Astrocyte (in vitro differentiated cells and primary cell): ENCODE measurements around the gene CSAD. TPM values are rescaled to one million over a fixed set of nuclear protein-coding genes. Genes with fewer than 3 reads are reported as not detected.

Experiments used
- DNase-seq: peaks from one replicate; pipeline ENCODE4 v3.0.0-alpha.2; 2010; ENCODE audit warnings: low read depth
- FAIRE-seq: peaks from 2 replicates; lab custom pipeline; 2011; peaks lifted over from hg19 to GRCh38; lab: Jason Lieb, UNC
- H2AFZ ChIP-seq: 2 replicates; pipeline ENCODE4 v1.6.0; 2012; ENCODE audit warnings: low read depth, low read length, inconsistent platforms
- H3K27ac ChIP-seq: 2 replicates; pipeline ENCODE4 v1.5.1; 2011; ENCODE audit warnings: low read depth, low read length, inconsistent platforms
- H3K27me3 ChIP-seq: 2 replicates; pipeline ENCODE4 v1.6.0; 2011; ENCODE audit warnings: low read length, inconsistent platforms; ENCODE audit not compliant: insufficient read depth
- H3K36me3 ChIP-seq: 2 replicates; pipeline ENCODE4 v1.5.1; 2011; ENCODE audit warnings: low read length, inconsistent platforms; ENCODE audit not compliant: insufficient read depth
- H3K4me1 ChIP-seq: 2 replicates; pipeline ENCODE4 v1.5.1; 2011; ENCODE audit warnings: low read length, inconsistent platforms; ENCODE audit not compliant: insufficient read depth
- H3K4me2 ChIP-seq: 2 replicates; pipeline ENCODE4 v1.6.0; 2012; ENCODE audit warnings: low read length, inconsistent platforms
- H3K4me3 ChIP-seq: 2 replicates; pipeline ENCODE4 v1.5.1; 2011; ENCODE audit warnings: low read depth, mild to moderate bottlenecking, low read length, inconsistent platforms; ENCODE audit not compliant: insufficient read depth
- H3K79me2 ChIP-seq: 2 replicates; pipeline ENCODE4 v1.6.0; 2012; ENCODE audit warnings: mild to moderate bottlenecking, low read length, inconsistent platforms; ENCODE audit not compliant: insufficient read depth
- H3K9ac ChIP-seq: 2 replicates; pipeline ENCODE4 v1.6.0; 2012; ENCODE audit warnings: mild to moderate bottlenecking, low read length, inconsistent platforms
- H3K9me3 ChIP-seq: 2 replicates; pipeline ENCODE4 v1.5.1; 2012; ENCODE audit warnings: low read depth, mild to moderate bottlenecking, low read length, inconsistent platforms; ENCODE audit not compliant: insufficient read depth
- H4K20me1 ChIP-seq: 2 replicates; pipeline ENCODE4 v1.6.0; 2012; ENCODE audit warnings: low read length, inconsistent platforms; ENCODE audit not compliant: insufficient read depth
- H3K27ac Mint-ChIP-seq: one replicate; pipeline ENCODE4 v1.8.0; 2021; ENCODE audit warnings: mild to moderate bottlenecking, mixed read lengths; ENCODE audit not compliant: unreplicated experiment
- H3K27me3 Mint-ChIP-seq: one replicate; pipeline ENCODE4 v1.8.0; 2021; ENCODE audit warnings: low read depth, mixed read lengths; ENCODE audit not compliant: unreplicated experiment
- H3K36me3 Mint-ChIP-seq: one replicate; pipeline ENCODE4 v1.8.0; 2021; ENCODE audit warnings: low read depth, mixed read lengths; ENCODE audit not compliant: unreplicated experiment
- H3K4me1 Mint-ChIP-seq: one replicate; pipeline ENCODE4 v1.8.0; 2021; ENCODE audit warnings: low read depth, mixed read lengths; ENCODE audit not compliant: unreplicated experiment
- H3K4me3 Mint-ChIP-seq: one replicate; pipeline ENCODE4 v1.8.0; 2021; ENCODE audit warnings: mild to moderate bottlenecking, moderate library complexity, mixed read lengths; ENCODE audit not compliant: unreplicated experiment
- H3K9me3 Mint-ChIP-seq: one replicate; pipeline ENCODE4 v1.8.0; 2021; ENCODE audit warnings: mild to moderate bottlenecking, mixed read lengths; ENCODE audit not compliant: unreplicated experiment
- EZH2 ChIP-seq: IDR thresholded peaks from 2 replicates; pipeline ENCODE4 v1.6.1; 2012; ENCODE audit warnings: mild to moderate bottlenecking, low read length, inconsistent platforms; ENCODE audit not compliant: insufficient read depth
- total RNA-seq: library from RNA; stranded (reverse); gene quantifications from 2 replicates; pipeline ENCODE4 v1.2.1, GENCODE V29; 2021
- TF ChIP-seq, protein P1 (sequence below): IDR thresholded peaks from 2 replicates; pipeline ENCODE4 v1.5.1; 2011; ENCODE audit warnings: low read depth, mild to moderate bottlenecking, inconsistent platforms, low read length, moderate library complexity; ENCODE audit not compliant: insufficient read depth

The CSAD gene
- total RNA-seq, 1 donor from 2014 or later: 19.4 TPM

GRCh38 chr12:53210843-53211242 is 30.1 kb upstream of the CSAD start:
- no peak for DNase-seq
- FAIRE-seq: no peak
- H2AFZ ChIP-seq: no peak overlapping the region
- H3K9me3 Mint-ChIP-seq: no peaks in the 10 kb centered on the region
- no peak overlapping the region for H3K9ac ChIP-seq
- H4K20me1 ChIP-seq: peaks cover 14% of the 10 kb centered on the region
- no peak overlapping the region for H3K4me3 Mint-ChIP-seq
- no peak overlapping the region for H3K4me3 ChIP-seq
- H3K27ac ChIP-seq: no peak overlapping the region
- H3K36me3 Mint-ChIP-seq: peaks cover 23% of the 10 kb centered on the region
- peaks cover 25% of the 10 kb centered on the region for H3K4me1 Mint-ChIP-seq
- H3K79me2 ChIP-seq: peaks cover 4% of the 10 kb centered on the region
- TF ChIP-seq, protein P1, sequence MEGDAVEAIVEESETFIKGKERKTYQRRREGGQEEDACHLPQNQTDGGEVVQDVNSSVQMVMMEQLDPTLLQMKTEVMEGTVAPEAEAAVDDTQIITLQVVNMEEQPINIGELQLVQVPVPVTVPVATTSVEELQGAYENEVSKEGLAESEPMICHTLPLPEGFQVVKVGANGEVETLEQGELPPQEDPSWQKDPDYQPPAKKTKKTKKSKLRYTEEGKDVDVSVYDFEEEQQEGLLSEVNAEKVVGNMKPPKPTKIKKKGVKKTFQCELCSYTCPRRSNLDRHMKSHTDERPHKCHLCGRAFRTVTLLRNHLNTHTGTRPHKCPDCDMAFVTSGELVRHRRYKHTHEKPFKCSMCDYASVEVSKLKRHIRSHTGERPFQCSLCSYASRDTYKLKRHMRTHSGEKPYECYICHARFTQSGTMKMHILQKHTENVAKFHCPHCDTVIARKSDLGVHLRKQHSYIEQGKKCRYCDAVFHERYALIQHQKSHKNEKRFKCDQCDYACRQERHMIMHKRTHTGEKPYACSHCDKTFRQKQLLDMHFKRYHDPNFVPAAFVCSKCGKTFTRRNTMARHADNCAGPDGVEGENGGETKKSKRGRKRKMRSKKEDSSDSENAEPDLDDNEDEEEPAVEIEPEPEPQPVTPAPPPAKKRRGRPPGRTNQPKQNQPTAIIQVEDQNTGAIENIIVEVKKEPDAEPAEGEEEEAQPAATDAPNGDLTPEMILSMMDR: no peak
- no peak for TF ChIP-seq EZH2
- H3K27ac Mint-ChIP-seq: no peak overlapping the region
- no peak overlapping the region for H3K4me2 ChIP-seq
- peaks cover 4% of the 10 kb centered on the region for H3K27me3 Mint-ChIP-seq
- H3K36me3 ChIP-seq: peaks cover 2% of the 10 kb centered on the region
- H3K4me1 ChIP-seq: peaks cover 15% of the 10 kb centered on the region
- no peaks in the 10 kb centered on the region for H3K9me3 ChIP-seq
- no peaks in the 10 kb centered on the region for H3K27me3 ChIP-seq

- peaks cover 19% of the 10 kb centered on the region for H3K36me3 Mint-ChIP-seq
- H4K20me1 ChIP-seq: peaks cover 5% of the 10 kb centered on the region
- no peak overlapping the region for H2AFZ ChIP-seq
- peaks cover 27% of the 10 kb centered on the region for H3K4me1 Mint-ChIP-seq
- H3K27ac ChIP-seq: no peak overlapping the region
- H3K27ac Mint-ChIP-seq: no peak overlapping the region
- TF ChIP-seq EZH2: no peak
- TF ChIP-seq, protein P1: no peak
- no peak overlapping the region for H3K4me3 ChIP-seq
- no peaks in the 10 kb centered on the region for H3K27me3 ChIP-seq
- no peak overlapping the region for H3K9ac ChIP-seq
- DNase-seq (no peak), FAIRE-seq (no peak)
- no peaks in the 10 kb centered on the region for H3K27me3 Mint-ChIP-seq
- H3K79me2 ChIP-seq: no peaks in the 10 kb centered on the region
- no peak overlapping the region for H3K4me3 Mint-ChIP-seq
- H3K4me2 ChIP-seq: no peak overlapping the region
- H3K4me1 ChIP-seq: peaks cover 16% of the 10 kb centered on the region
- no peaks in the 10 kb centered on the region for H3K9me3 Mint-ChIP-seq
- H3K9me3 ChIP-seq: no peaks in the 10 kb centered on the region
- peaks cover 2% of the 10 kb centered on the region for H3K36me3 ChIP-seq
Observed at GRCh38 chr12:53208877-53209463, 28.2 kb upstream of the CSAD start.

GRCh38 chr12:53208435-53208834 is 27.7 kb upstream of the CSAD start:
- Mint-ChIP-seq H3K4me3 (no peak overlapping the region), H3K36me3 (peaks cover 16% of the 10 kb centered on the region), H3K27me3 (no peaks in the 10 kb centered on the region), H3K9me3 (no peaks in the 10 kb centered on the region), H3K4me1 (peaks cover 24% of the 10 kb centered on the region), H3K27ac (no peak overlapping the region)
- no peak overlapping the region for H3K27ac ChIP-seq
- H4K20me1 ChIP-seq: peaks cover 5% of the 10 kb centered on the region
- DNase-seq (no peak), FAIRE-seq (no peak)
- H3K27me3 ChIP-seq: no peaks in the 10 kb centered on the region
- H3K79me2 ChIP-seq: no peaks in the 10 kb centered on the region
- H3K9me3 ChIP-seq: no peaks in the 10 kb centered on the region
- TF ChIP-seq, protein P1: no peak
- H3K9ac ChIP-seq: no peak overlapping the region
- no peak overlapping the region for H3K4me2 ChIP-seq
- peaks cover 13% of the 10 kb centered on the region for H3K4me1 ChIP-seq
- H2AFZ ChIP-seq: no peak overlapping the region
- no peak overlapping the region for H3K4me3 ChIP-seq
- peaks cover 2% of the 10 kb centered on the region for H3K36me3 ChIP-seq
